ENCODE measurements around the gene PROZ. TPM values are rescaled to one million over a fixed set of nuclear protein-coding genes. Genes with fewer than 3 reads are reported as not detected.

Gene PROZ
- total and polyA plus RNA-seq, 2 of the 13 experiments (the other 11 are each of a cell fraction or from before 2014, with no cell fraction given): 5.6 to 22.5 TPM

DNA sequence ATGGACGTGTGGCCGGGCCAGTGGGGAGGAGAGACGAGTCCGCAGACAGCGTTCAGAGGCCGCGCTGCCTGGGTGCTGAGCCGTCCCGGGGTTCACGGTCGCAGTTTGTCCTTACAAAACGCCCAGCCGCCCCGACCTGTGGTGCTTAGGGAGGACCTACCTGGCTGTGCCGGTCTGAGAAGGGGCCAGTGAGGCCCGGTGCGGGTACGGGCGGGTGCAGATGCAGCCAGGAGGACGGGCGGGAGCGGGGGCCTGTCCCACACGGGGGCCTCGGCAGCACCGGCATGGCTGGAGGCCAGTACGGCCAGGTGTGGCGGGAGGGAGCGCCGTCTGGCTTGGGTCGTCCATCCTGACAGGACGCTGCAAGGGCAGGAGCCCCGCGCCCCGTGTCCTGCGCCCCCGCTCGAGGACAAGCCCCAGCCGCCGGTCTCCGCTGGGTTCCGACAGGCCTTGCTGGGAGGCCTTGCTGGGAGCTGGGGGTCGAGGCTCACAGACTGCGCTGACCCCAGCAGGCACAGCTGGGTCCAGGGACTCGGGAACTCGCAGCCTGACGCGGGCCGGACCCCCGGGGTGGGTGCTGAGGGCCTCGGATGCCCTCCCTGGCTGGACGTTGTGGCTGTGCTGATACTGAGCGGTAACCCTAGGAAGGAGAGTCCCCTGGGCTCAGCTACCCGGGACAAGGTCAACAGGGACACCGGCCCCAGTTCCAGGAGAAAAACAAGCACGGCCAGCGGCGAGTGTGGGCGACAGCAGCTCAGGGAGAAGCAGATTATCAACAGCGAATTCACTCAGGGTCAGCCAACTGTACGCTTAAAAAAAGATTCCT, 5.3 kb upstream of the PROZ start (continued):
- TF ChIP-seq ELF3 (CRISPR knock-in tag; IDR thresholded peaks at IDR 0.05) (no peak), ZFP36L2 (CRISPR knock-in tag; IDR thresholded peaks at IDR 0.05) (no peak), SIN3A (IDR thresholded peaks at IDR 0.05; ENCODE audit: borderline replicate concordance, low read depth, low read length) (0 out of 2 replicates have a peak, but pooled peaks have one; percentile 26), ZNF558 (CRISPR knock-in tag; IDR thresholded peaks at IDR 0.05; ENCODE audit: borderline replicate concordance) (peak; percentile 66; the same call in 1 of the 2 replicates), SAFB2 (CRISPR knock-in tag; IDR thresholded peaks at IDR 0.05; ENCODE audit: borderline replicate concordance, low read depth) (peak; percentile 30; the same call in 1 of the 2 replicates), ARID4A (CRISPR knock-in tag; IDR thresholded peaks at IDR 0.05; ENCODE audit: borderline replicate concordance) (peak; percentile 47; the same call in 1 of the 2 replicates), ZGPAT (CRISPR knock-in tag; IDR thresholded peaks at IDR 0.05) (0 out of 2 replicates have a peak, but pooled peaks have one; percentile 26), ZNF749 (CRISPR knock-in tag; IDR thresholded peaks at IDR 0.05; ENCODE audit: borderline replicate concordance) (no peak), ZFP36L1 (CRISPR knock-in tag; IDR thresholded peaks at IDR 0.05) (peak; percentile 88), ZNF260 (CRISPR knock-in tag; IDR thresholded peaks at IDR 0.05; ENCODE audit: borderline replicate concordance, low read depth) (0 out of 2 replicates have a peak, but pooled peaks have one; percentile 79), ZNF589 (CRISPR knock-in tag; conservative IDR thresholded peaks at IDR 0.05) (peak; percentile 42; the same call in 1 of the 2 replicates), BORCS8-MEF2B (CRISPR knock-in tag; IDR thresholded peaks at IDR 0.05) (0 out of 2 replicates have a peak, but pooled peaks have one; percentile 35), CBX5 (CRISPR knock-in tag; IDR thresholded peaks at IDR 0.05; ENCODE audit: borderline replicate concordance) (no peak), PHF20 (CRISPR knock-in tag; IDR thresholded peaks at IDR 0.05) (peak; percentile 51)
- TF ChIP-seq, protein P1, sequence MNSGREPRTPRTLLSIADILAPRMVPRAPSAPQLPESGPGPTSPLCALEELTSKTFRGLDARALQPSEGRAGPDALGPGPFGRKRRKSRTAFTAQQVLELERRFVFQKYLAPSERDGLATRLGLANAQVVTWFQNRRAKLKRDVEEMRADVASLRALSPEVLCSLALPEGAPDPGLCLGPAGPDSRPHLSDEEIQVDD (CRISPR knock-in tag; IDR thresholded peaks at IDR 0.05; ENCODE audit: borderline replicate concordance): peak; percentile 42; the same call in 1 of the 2 replicates
- TF ChIP-seq, protein P2, sequence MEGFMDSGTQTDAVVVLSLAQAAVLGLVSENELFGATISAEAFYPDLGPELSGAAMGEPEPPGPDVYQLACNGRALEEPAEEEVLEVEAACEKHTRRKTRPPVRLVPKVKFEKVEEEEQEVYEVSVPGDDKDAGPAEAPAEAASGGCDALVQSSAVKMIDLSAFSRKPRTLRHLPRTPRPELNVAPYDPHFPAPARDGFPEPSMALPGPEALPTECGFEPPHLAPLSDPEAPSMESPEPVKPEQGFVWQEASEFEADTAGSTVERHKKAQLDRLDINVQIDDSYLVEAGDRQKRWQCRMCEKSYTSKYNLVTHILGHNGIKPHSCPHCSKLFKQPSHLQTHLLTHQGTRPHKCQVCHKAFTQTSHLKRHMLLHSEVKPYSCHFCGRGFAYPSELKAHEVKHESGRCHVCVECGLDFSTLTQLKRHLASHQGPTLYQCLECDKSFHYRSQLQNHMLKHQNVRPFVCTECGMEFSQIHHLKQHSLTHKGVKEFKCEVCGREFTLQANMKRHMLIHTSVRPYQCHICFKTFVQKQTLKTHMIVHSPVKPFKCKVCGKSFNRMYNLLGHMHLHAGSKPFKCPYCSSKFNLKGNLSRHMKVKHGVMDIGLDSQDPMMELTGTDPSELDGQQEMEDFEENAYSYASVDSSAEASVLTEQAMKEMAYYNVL (CRISPR knock-in tag; IDR thresholded peaks at IDR 0.05; ENCODE audit: borderline replicate concordance): peak; percentile 48
- TF ChIP-seq, protein P3, sequence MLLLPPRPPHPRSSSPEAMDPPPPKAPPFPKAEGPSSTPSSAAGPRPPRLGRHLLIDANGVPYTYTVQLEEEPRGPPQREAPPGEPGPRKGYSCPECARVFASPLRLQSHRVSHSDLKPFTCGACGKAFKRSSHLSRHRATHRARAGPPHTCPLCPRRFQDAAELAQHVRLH (CRISPR knock-in tag; IDR thresholded peaks at IDR 0.05; ENCODE audit: borderline replicate concordance, low read depth): peak; percentile 61; the same call in 1 of the 2 replicates

Data from HepG2 (cell line).